ENCODE data around the gene TEP1.
A peak's percentile ranks its signal among the peaks of the same experiment; 100 is the strongest.

The TEP1 gene

DNA sequence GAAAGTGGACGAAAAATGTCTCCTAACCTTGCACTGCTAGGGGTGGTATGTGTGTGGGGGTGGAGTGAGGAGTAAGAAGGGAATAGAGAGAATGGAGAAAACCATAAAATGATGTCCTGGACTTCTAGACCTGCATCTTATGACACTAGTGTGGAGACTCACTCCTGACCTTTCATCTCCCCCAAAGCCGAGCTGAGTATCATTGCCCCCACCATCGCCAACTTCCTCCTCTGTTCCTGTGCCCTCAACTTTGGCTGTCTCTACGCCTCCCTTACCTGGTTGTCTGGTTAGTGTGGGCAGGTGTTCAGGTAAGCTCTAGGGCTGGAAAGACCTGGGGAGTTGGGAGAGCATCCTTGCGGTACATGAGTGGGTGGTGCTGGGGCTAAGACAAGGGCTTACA lies 27.2 kb upstream of the TEP1 start:
- H3K4me3 ChIP-seq (ENCODE audit: control insufficient read depth, low read depth, low read length) = no peak overlapping the region
- DNase-seq (ENCODE audit: low read depth) = no peak
- TF ChIP-seq, protein P1, sequence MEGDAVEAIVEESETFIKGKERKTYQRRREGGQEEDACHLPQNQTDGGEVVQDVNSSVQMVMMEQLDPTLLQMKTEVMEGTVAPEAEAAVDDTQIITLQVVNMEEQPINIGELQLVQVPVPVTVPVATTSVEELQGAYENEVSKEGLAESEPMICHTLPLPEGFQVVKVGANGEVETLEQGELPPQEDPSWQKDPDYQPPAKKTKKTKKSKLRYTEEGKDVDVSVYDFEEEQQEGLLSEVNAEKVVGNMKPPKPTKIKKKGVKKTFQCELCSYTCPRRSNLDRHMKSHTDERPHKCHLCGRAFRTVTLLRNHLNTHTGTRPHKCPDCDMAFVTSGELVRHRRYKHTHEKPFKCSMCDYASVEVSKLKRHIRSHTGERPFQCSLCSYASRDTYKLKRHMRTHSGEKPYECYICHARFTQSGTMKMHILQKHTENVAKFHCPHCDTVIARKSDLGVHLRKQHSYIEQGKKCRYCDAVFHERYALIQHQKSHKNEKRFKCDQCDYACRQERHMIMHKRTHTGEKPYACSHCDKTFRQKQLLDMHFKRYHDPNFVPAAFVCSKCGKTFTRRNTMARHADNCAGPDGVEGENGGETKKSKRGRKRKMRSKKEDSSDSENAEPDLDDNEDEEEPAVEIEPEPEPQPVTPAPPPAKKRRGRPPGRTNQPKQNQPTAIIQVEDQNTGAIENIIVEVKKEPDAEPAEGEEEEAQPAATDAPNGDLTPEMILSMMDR (IDR thresholded peaks at IDR 0.05; ENCODE audit: control insufficient read depth, insufficient read depth, low read depth, low read length, missing control alignments) = no peak

DNA sequence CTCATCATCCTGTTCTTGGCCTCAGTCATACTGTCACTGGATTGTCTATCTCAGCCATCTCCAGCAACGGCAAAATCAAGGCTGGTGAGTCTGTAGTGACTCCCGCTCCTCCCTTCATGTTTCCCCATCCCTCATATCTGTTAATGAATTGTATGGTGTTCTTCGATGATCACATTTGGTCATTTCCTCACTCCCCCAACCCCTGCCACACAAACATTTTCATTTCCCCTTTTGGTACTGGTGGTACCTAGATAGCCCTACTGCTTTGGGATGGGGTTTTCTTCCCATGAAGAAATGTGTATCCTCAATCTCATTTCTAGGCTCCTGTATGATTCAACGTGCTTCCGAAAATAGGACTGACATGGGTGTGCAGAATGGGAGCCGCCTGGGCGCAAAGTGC lies 25.4 kb upstream of the TEP1 start:
- DNase-seq (ENCODE audit: low read depth) = no peak
- H3K4me3 ChIP-seq (ENCODE audit: control insufficient read depth, low read depth, low read length) = no peak overlapping the region
- TF ChIP-seq, protein P1 (IDR thresholded peaks at IDR 0.05; ENCODE audit: control insufficient read depth, insufficient read depth, low read depth, low read length, missing control alignments) = no peak

DNA sequence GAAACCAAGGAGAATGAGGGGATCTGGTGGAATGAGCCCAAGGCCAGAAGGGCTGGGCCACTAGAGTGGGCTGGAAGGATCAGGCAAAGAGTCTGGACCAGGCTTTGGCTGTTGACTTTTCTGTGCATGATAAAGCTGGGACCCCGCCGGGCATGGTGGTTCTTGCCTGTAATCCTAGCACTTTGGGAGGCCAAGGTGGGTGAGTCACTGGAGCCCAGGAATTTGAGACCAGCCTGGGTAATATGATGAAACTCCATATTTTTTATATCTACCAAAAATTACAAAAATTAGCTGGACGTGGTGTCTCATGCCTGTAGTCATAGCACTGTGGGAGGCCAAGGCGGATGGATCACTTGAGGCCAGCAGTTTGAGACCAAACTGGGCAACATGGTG lies 23.1 kb upstream of the TEP1 start:
- TF ChIP-seq, protein P1 (IDR thresholded peaks at IDR 0.05; ENCODE audit: control insufficient read depth, insufficient read depth, low read depth, low read length, missing control alignments) = no peak
- peak; percentile 59 for DNase-seq (ENCODE audit: low read depth)
- H3K4me3 ChIP-seq (ENCODE audit: control insufficient read depth, low read depth, low read length) = no peak overlapping the region

DNA sequence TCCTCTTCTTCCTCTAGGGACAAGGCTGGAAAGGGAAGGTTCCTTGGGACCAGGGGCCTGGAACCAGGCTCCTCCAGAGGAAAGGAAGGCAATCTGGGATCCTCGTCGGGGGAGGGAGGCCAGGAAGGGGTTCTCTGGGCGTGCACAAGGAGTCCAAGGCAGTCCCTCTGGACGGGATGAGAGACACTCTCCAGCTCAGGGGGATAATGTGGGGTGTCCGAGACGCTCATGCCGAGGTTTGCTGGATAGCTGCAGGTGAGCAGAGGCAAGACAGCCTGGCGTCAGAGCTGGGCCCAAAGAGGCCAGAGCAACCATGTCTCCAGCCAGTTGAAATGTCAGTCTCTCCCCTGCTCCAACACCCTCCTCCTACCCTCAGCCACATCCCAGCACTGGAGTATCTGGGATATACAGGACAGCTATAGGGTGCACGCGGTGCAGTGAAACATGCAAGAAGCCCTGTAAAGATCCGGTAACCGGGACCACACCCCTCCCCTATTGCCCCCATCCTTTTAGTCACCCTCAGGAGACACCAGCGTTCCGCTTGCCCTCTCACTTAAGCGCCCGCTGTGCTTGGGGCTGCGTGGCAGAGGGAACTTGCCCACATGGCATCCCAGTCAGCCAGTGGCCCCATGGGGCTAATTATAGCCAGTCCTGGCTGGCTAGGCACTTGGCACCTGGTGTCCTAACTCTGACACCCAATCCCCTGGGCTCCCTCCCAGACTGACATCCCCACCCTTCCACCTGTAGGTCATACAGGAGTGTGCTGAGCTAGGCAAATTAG lies 22.5 kb upstream of the TEP1 start, which contains the start of gene KLHL33:
KLHL33 (minus strand) TSS at position 585 of the 781 bp plus-strand sequence; CDS start at position 230, 355 bp downstream.
- TF ChIP-seq, protein P1 (IDR thresholded peaks at IDR 0.05; ENCODE audit: control insufficient read depth, insufficient read depth, low read depth, low read length, missing control alignments) = no peak
- DNase-seq (ENCODE audit: low read depth) = no peak
- no peak within 1 kb of the TSS for H3K4me3 ChIP-seq (ENCODE audit: control insufficient read depth, low read depth, low read length)

DNA sequence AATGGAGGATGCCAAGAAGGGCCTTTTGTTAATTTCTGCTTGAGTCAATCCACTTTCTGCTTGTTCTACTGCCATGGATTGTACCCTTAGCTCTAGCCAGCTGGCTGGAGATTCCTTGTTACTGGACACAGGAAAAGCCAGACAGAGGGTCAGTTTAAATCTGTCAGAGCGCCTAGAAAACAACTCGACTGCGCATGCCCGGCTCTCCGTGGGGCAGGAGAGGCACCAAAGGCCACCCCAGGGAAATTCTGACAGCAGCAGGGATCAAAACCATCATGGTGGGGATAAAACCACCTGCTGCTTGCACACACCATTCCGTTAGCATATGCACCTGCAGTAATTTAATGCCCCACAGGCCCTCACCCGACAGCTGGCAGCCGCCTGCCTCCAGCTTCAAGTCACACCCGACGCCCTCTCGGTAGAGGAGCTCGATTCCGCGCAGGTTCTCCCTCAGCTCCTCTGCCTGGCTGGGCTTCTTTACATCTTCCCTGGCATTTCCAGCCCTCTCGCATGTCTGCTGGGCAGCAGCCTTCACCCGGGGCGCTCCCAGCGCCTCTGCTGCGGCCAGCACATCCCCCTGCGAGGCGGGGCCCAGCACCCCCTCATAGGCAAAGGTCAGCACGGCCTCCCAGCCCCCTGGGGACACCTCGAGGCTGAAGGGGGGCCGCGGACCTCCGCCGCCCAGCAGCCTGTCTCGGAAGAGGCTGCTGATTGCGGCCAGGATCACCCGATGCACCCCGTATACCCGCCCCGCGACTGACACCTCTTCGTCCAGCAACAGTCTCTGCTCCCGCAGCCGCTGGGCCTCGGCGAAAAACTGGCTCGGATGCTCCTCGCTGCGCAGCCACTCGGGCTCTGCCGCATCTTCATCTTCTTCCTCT lies 21.6 kb upstream of the TEP1 start:
- no peak for DNase-seq (ENCODE audit: low read depth)
- TF ChIP-seq, protein P1 (IDR thresholded peaks at IDR 0.05; ENCODE audit: control insufficient read depth, insufficient read depth, low read depth, low read length, missing control alignments) = no peak
- no peak overlapping the region for H3K4me3 ChIP-seq (ENCODE audit: control insufficient read depth, low read depth, low read length)

DNA sequence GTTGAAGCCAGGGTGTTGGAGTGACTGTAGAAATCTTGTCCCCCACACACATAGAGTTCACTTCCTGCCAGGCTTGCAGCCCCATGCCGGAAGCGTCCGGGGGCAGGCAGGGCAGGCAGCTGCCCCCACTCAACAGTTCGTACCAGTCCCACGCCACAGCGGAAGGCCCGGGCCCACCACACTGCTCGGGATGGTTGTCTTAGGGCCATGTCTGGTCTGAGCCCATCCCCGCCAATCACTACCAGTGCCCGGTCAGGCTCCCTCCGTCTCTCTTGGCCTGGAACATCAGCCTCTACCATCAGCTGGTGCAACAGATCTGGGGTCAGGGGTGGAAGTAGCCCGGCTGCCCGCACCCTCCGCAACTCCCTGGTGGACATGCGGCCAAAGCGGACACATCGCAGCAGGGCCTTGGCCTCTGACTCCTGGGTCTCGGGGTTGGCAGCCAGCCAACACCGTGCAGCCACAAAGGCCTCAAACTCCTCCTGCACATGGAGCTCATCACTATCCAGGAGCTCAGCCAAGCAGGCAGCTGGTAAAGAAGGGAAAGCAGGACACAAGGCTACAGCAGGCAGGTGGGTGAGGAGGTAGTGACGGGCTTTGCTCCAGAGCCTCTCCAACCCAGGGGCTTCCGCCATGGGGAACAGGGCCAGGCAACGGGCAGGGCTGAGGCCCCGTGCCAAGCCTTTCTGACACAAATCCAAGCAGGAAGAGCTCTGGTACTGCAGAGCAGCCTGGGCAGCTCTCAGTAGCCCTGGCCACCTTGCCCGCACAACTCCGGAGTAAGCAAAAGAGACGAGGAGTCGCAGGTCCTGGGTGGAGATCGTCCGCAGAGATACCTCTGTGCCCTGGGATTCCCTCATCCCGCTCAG lies 16.7 kb upstream of the TEP1 start:
- TF ChIP-seq, protein P1 (IDR thresholded peaks at IDR 0.05; ENCODE audit: control insufficient read depth, insufficient read depth, low read depth, low read length, missing control alignments) = no peak
- no peak overlapping the region for H3K4me3 ChIP-seq (ENCODE audit: control insufficient read depth, low read depth, low read length)
- no peak for DNase-seq (ENCODE audit: low read depth)

All from AG09309 (cell line).